HG02610 (cell line): ENCODE results near the gene OR5K4.

Experiments used
- ATAC-seq: cut with Tn5 transposase; IDR thresholded peaks from one replicate; pipeline ENCODE4 v1.9.1; 2021; ENCODE audit warnings: mild to moderate bottlenecking, moderate library complexity; ENCODE audit not compliant: unreplicated experiment

OR5K4 gene, protein sequence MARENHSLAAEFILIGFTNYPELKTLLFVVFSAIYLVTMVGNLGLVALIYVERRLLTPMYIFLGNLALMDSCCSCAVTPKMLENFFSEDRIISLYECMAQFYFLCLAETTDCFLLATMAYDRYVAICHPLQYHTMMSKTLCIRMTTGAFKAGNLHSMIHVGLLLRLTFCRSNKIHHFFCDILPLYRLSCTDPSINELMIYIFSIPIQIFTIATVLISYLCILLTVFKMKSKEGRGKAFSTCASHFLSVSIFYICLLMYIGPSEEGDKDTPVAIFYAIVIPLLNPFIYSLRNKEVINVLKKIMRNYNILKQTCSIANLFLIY

DNA sequence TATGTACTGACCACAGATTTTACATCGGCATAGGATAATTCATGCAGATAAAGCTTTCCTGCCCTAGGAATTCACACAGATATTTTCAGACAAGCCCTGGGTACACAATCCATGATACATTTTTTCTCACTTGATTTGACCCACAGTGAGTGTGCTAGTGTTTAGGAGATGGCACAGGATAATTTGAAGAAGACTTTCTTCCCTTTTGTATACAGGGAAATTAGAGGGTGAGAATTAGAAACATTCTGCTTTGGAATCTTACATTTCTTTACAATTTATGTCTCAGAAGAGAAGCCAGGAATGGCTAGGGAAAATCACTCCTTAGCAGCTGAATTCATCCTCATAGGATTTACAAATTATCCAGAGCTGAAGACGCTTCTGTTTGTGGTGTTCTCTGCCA, at the start of gene OR5K4:
Gene OR5K4 (plus strand): TSS at position 301 of the 400 bp plus-strand sequence. CDS start 0 bp downstream, at position 301.
- ATAC-seq: no peak

DNA sequence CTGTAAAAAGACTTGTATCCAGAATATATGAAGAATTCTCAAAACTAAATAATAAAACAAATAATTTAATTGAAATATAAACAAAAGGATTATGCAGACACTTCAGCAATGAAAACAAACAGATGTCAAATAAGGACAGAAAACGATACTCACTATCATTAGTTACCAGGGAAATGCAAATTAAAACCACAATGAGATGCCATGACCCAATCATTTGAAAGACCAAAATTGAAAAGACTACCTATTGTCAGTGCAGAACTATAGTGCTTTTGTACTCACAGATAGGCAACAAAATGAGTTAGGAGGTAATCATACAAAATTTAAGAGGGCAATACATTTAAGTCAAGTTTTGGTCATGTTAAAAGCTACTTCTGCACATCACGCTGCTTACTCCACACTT, 31.6 kb upstream of the OR5K4 start:
- ATAC-seq: no peak

DNA sequence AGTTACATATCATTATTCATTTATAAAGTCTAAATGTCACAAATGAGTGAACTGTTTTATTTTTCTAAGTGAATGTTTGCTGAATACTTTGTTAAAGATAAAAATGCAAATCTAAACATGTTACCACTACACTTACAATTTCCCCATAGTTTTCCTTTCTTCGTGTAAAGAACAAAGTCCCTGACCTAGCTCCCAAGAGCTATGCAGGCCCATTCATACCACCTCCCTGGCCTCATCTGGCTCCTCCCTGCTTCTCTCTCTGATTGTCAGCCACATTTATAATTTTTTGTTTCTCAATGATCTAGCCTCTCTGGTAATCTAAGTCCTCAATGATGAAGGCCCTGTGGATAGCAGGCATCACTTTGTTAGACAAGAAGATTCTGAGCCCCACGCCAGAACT, 31.0 kb upstream of the OR5K4 start:
- no peak for ATAC-seq

DNA sequence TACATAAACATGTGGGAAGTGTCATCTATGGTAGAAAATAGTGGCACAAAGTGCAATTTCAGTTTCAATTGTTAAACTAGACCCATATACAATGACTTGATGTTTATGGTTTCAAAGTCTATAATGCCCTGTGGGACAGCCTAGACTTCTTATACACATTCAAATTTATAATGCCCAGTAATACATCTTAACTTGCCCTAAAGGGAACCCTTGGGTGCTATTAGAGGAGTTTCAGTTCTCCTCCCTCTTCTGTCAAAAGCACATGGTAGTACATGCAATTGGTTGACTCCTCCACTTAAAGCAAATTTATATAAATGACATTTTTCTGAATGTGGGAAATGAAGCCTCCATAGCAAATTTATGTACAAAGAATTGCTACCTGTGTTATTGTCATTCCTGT, 30.2 kb upstream of the OR5K4 start:
- ATAC-seq: no peak

DNA sequence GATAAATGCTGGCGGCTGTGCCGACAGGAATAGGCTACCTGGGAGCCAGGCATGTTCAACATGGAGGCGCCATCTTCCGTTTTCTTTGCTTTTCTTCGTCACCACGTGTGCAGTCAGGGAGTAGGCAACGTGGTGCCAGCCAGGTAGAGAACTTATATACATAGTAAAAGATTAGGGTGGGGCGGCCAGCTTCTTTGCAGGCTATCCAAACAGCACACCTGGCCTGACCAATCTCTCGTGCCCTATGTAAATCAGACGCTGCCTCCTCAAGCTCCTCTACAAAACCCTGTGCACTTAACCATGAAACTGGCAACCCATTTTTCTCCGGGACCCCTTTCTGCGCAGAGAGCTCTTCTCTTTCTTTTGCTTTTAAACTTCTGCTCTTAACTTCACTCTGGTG, 28.6 kb upstream of the OR5K4 start:
- ATAC-seq: no peak

DNA sequence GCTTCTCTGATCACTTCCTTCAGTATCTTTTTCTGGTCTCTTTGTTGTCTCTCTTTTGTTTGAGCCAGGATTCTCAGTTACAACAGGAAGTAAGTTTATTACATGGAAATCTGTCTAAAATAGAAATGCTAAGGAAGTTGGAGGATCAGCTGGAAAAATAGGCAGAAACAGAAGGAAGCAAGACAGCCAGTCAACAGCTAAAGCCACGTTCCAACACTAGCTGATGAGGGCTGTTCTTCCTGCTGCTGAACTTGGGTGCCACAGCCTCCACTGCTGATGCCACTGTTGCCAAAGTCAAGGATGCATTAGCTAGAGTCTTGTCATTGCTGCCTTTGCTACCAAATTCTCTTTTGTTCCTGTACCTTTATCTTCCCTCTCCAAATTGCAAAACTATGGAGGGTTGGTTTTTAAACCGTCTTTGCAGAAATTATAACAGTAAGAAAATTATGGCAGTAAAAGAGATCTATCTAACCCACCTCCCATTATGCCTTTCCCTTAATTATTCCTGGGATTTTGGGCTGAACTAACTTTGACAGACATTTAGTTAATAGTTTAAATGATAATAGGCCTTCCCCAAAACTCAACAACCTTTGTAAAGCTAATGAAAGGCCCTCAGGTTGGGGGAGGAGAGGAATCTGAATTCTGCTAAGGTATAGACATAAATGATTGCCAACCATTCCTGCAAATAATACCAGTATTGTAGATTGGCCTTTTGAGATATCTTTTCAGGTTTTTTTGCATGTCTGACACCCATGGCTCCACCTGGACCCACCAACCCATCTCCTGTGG, 27.4 kb upstream of the OR5K4 start:
- no peak for ATAC-seq

DNA sequence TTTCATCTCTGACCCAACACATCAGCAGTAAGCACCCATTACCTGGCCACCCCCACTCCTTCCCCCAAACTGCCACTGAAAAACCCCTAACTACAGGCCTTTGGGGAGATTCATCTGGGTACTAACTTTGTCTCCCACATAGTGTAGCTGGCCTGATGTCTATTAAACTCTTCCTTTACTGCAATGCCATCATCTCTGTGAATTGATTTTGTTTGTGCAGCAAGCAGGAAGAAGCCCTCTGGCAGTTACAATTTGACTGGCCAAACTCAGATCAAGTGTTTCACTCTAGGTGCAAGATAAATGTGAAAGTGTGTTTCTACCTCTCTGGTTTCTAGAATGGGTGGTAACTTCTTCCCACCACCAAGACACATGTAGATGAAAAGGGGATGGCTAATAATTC, 26.7 kb upstream of the OR5K4 start:
- peak; percentile 80 for ATAC-seq

DNA sequence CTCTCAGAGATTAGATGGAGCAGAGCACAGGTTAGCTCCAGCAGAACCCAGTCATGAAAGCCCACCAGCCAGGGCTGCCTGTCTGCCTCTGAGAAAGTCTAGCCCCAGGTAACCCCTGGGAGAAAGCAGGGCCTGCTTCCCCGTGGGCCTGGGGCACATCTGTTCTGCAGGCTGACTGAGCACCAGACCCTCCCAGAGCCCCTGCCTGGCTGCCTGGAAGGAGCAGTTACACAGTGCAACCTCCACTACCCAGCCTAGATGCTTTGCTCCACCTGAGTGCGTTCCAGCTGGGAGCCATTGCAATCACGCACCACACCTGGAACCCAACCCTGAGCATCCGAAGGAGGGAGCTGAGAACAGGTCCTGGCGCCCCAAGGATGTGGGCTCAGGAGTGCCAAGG, 24.7 kb upstream of the OR5K4 start:
- no peak for ATAC-seq

DNA sequence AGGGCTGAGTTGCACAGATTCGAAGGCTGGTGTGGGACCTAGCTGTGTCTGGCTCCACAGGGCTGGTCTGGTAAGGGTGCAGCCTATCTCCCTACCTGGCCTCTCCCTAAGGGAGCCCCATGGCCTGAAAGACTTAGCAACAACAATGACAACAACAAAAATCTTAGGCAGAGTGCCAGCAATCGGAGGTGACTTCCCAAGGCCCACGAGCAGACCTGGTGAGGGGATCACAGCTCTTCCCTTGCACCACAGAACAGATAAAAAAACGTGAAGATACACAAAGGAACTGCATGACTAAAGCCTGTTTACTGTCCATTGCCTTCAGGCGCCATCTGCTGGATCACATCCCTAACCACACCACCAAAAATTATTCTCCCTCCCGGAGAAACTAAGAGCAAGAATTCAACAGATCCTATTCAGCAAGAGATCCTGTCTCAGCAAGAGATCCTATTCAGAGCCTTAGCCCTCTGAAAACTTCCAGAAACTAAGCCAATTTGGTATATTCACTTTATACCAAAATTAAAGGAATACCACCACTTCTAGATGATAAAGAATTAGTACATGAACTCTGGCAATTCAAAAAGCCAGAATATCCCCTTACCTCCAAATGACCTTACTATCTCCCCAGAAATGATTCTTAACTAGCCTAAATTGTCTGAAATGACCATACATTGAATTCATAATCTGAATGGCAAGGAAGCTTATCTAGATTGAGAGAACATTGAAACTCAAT, 24.1 kb upstream of the OR5K4 start:
- peak; percentile 66 for ATAC-seq

DNA sequence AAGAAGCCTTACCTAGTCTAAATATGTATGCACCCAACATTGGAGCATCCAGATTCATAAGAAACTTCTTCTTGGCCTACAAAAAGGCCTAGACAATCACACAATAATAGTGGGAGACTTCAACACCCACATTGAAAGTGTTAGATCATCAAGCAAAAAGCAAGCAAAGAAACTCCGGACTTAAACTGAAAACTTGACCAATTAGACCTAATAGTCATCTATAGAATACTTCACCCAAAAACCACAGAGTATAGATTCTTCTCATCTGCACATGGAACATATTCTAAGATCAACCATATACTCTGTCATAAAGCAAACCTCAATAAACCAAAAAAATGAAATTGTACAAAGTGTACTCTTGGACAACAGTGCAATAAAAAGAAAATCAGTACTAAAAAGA, 22.3 kb upstream of the OR5K4 start:
- ATAC-seq: no peak

DNA sequence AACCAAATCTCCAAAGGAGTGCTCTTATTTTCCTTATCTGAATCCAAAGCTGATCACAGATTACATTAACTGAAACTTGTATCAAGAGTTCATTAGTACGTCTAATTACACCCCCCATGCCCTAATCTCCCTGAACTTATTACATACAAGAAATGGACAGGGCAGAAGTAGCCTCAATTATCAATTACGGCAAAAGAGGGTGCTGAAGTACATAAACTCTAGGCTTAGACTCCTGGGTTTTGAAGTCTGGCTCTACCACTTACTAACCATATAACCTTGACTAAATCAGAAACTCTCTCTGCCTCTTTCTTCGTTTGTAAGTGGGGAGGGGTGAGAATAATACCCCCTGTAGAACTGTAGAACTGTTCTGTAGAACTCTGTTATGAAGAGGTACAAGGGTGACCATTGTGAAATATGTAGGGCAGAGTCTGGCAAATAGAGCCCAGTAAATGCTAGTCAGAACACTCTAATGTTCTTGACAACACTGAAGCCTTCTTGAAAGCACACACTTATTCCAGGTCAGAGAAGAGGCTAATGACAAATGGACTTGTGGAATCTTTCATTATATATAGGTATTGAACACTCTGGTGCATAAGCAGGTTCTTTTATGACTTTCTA, 19.6 kb upstream of the OR5K4 start:
- ATAC-seq: peak; percentile 46

DNA sequence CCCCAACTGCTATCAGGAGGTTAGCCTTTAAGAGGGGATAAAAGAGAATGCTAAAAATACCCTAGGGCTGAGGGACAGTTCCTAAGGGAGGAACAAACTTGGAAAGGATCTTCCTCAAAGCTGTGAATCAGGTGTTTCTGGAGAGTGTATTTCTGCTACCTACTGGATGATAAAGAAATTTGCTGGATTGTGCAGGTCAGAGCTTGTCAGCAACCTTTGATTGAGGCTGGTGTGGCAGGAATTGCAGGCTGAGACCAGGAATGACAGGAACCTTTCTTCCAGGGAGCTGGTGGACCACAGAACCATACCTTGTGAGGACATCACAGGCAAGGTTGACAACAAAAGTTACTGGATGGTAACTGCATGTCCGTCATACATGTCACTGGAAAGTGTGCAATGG, 14.6 kb upstream of the OR5K4 start:
- ATAC-seq: no peak

DNA sequence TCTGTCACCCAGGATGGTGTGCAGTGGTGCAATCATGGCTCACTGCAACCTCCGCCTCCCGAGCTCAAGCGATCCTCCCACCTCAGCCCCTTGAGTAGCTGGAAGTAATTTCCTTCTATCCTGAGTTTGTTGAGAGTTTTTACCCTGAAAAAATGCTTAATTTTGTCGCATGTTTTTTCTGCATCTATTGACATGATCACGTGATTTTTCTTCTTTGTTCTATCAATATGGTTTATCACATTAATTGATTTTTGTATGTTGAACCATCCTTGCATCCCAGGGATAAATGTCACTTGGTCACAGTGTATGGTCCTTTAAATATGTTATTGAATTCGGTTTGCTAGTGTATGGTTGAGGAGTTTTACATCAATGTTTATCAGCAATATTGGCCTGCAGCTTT, 11.9 kb upstream of the OR5K4 start:
- ATAC-seq: no peak

DNA sequence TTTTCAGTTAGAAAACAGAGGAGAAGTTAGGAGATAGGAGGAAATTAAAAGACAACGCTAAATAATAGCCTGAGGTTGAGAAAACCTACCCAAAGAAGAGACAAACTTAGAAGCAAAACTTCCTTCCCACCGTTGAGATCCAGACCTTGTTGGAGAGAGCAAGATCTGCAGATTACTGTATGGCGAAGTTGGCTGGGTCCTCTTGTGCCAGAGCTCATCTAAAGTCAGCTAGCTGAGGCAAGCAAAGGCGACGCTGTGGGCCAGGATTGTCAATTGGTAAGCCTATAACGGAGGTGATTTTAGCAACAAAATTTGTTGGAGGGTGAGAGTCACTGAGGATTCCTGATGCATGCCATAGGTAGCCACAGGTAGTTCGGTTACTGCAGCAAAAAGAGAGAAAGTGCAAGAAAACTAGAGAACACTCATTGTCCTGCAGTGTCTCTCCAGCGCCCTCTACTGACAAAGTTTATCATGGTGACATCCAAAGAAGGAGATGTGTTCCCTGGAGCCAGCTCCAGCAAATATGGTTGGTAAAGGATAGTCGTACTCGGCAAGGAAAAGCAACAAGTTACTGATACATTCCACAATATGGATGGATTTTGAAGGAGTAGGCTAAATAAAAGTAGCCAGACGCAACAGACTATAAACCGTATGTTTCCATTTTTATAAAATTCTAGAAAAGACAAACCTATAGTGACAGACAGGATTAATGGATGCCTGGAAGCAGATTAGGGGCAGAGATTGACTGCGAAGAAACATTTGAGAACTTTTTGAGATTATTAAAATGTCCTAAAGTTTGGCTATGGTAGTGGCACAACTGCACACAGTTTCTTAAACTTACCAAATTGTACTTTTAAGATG, 9.8 kb upstream of the OR5K4 start:
- ATAC-seq: peak; percentile 62

DNA sequence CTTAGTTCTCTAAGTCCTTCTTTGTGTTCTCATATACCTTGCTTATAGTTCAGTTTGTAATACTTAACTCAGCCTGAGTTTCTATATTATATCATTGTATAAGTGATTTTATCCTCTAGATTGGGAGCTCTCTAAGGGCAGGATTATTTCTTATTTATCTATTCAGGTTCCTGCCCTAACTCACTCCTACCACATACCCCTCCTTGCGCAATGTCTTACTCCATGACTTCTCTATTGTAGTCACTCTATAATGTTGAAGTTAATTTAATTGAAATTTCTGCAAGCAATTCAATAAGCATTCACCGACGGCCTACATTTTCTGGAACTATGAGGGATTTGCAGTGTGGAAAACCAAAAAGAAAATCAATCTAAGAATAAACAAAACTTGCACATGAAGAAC, 3.6 kb upstream of the OR5K4 start:
- ATAC-seq: no peak

DNA sequence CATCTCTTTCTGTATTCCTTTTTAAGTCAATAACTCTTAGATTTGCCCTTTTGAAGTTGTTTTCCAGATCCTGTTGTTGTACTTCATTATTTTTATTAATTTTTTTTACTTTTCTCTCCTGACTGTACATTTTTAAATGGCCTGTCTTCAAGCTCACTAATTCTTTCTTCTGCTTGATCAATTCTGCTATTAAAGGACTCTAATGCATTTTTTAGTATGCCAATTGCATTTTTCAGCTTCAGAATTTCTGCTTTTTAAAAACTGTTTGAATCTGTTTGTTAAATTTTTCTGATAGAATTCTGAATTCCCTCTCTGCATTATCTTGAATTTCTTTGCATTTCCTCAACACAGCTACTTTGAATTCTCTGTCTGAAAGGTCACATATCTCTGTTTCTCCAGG, 5.6 kb downstream of the OR5K4 start:
- ATAC-seq: no peak

DNA sequence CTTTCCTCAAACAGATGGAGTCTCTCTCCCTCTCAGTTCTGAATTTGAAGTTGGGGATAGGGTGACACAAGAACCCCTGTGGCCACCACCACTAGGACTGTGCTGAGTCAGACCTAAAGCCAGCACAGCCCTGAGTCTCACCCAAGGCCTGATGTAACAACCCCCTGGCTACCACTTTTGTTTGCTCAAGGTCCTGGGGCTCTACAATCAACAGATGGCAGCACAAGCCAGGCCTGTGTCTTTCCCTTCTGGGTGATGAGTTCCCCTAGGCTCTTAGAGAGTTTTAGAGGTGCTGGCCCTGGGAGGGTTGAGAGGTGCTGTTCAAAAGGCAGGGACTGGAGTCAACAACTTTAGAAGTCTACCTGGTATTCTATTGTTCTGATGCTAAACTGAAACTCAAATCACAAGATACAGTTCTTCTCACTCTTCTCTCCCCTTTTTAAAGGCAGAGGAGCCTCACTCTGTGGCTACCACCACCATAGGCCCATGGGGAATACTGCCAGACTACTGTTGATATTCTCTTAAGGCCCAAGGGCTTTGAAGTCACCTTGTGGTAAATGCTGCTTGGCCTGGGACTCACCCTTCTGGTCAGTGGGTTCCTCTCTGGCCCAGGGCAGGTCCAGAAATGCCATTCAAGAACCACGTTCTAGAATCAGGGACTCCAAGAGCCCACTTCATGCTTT, 6.5 kb downstream of the OR5K4 start:
- ATAC-seq: peak; percentile 86

DNA sequence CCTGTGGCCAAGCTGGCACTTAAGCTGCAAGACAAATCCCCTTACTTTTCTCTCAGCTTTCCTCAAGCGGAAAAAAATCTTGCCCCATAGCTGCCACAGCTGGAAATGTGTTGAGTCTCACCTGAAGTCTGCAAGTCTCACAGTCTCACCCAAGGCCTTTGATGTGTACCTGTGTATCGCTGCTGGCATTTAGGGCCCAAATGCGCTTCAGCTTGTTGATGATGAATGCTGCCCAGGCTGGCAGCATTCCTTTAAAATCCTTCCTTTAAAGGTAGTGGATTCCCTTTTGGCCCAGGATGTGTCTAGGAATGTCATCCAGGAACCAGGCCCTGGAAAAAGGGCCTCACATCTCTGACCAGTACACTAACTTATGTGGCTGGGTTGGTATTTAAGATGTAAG, 7.0 kb downstream of the OR5K4 start:
- ATAC-seq: no peak

DNA sequence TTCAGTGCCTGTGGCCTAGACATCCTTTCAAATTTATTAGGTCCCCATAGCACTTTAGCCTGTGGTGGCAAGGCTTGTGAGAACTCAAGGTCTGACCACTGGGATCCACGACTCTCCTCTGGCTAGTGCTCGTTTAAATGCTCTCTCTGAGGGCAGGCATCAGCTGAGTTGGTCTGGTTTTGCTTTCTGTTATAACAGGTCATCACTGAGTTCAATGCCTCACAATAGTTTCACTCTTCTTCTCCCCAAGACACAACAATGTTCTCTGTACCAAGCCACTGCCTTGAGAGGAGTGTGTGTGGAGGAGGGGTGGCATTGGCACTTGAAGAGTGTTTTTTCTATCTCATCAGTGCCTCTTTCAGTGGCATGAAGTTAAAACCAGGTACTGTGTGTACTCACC, 7.6 kb downstream of the OR5K4 start:
- ATAC-seq: peak; percentile 45
